Subcutaneous abdominal adipose tissue (tissue), 5 donors: ENCODE data around the gene SGF29.

Source experiments
- H3K27ac ChIP-seq: one replicate; pipeline ENCODE4 v1.7.0; 2013; ENCODE audit warnings: low read depth, mild to moderate bottlenecking, inconsistent platforms, low read length, moderate library complexity
- H3K27me3 ChIP-seq, 5 donors: one replicate each; pipeline ENCODE4 v1.7.0; 2013; ENCODE audit warnings: low read length in 5 of 5, inconsistent platforms in 1 of 5; ENCODE audit not compliant: control insufficient read depth in 5 of 5, insufficient read depth in 4 of 5
- H3K36me3 ChIP-seq, 5 donors: one replicate each; pipeline ENCODE4 v1.7.0; 2013; ENCODE audit warnings: low read length in 5 of 5; ENCODE audit not compliant: control insufficient read depth in 5 of 5, insufficient read depth in 5 of 5
- H3K4me1 ChIP-seq, 5 donors: one replicate each; pipeline ENCODE4 v1.7.0; 2013; ENCODE audit warnings: low read length in 5 of 5, mild to moderate bottlenecking in 3 of 5, moderate library complexity in 1 of 5; ENCODE audit not compliant: control insufficient read depth in 5 of 5, insufficient read depth in 5 of 5
- H3K4me3 ChIP-seq, 5 donors: one replicate each; pipeline ENCODE4 v1.7.0; 2013; ENCODE audit warnings: low read length in 5 of 5, low read depth in 1 of 5
- H3K9ac ChIP-seq, 5 donors: one replicate each; pipeline ENCODE4 v1.7.0; 2013; ENCODE audit warnings: low read length in 5 of 5, mild to moderate bottlenecking in 4 of 5, moderate library complexity in 3 of 5
- H3K9me3 ChIP-seq, 5 donors: one replicate each; pipeline ENCODE4 v1.7.0; 2013; ENCODE audit warnings: low read length in 5 of 5; ENCODE audit not compliant: control insufficient read depth in 5 of 5
- donor health status: healthy.
- donor health status: healthy.
- donor health status: healthy.
- donor health status: healthy.
- donor health status: healthy.

Gene SGF29

GRCh38 chr16:28553776-28554633 is at the start of gene SGF29:
Gene SGF29, plus strand, starts transcription at chr16:28553920. Its CDS starts 27,150 bp downstream, at chr16:28581070.
- H3K4me1 ChIP-seq: peaks cover 10 to 25% (median 22%) of the 10 kb centered on the region in 5 donors
- peak within 1 kb of the TSS; percentile 68 to 89 (median 81) for H3K4me3 ChIP-seq
- H3K9me3 ChIP-seq: peaks cover 0 to 2% (median 0%) of the 10 kb centered on the region in 5 donors
- peaks cover 0 to 21% (median 4%) of the 10 kb centered on the region in 5 donors for H3K36me3 ChIP-seq
- H3K9ac ChIP-seq: peak within 1 kb of the TSS; percentile 75 to 96 (median 91)
- H3K27ac ChIP-seq: peak within 1 kb of the TSS; percentile 96
- peaks cover 0 to 3% (median 0%) of the 10 kb centered on the region in 5 donors for H3K27me3 ChIP-seq

- peaks cover 4 to 28% (median 24%) of the 10 kb centered on the region in 5 donors for H3K4me1 ChIP-seq
- peaks cover 0 to 6% (median 0%) of the 10 kb centered on the region in 5 donors for H3K27me3 ChIP-seq
- H3K27ac ChIP-seq: no peak overlapping the region
- H3K9me3 ChIP-seq: no peaks in the 10 kb centered on the region
- H3K9ac ChIP-seq: no peak overlapping the region
- H3K4me3 ChIP-seq: no peak overlapping the region
- no peaks in the 10 kb centered on the region for H3K36me3 ChIP-seq
Measured at GRCh38 chr16:28504707-28505404, 48.9 kb upstream of the SGF29 start.

- Histone ChIP-seq H3K4me3 (peak overlapping the region in 2 of 5 donors; percentile 10 to 40), H3K36me3 (no peaks in the 10 kb centered on the region), H3K27ac (no peak overlapping the region), H3K4me1 (peaks cover 4 to 28% (median 24%) of the 10 kb centered on the region in 5 donors), H3K9me3 (no peaks in the 10 kb centered on the region), H3K27me3 (peaks cover 0 to 6% (median 0%) of the 10 kb centered on the region in 5 donors), H3K9ac (peak overlapping the region in 3 of 5 donors; percentile 21 to 41 (median 30))
Measured at GRCh38 chr16:28505489-28506137, 48.1 kb upstream of the SGF29 start.

GRCh38 chr16:28511031-28511430 is 42.7 kb upstream of the SGF29 start:
- Histone ChIP-seq H3K9me3 (no peaks in the 10 kb centered on the region), H3K9ac (no peak overlapping the region)

GRCh38 chr16:28511801-28512789 is 41.6 kb upstream of the SGF29 start:
- Histone ChIP-seq H3K27ac (no peak overlapping the region), H3K9me3 (no peaks in the 10 kb centered on the region), H3K36me3 (no peaks in the 10 kb centered on the region), H3K4me1 (peaks cover 0 to 8% (median 7%) of the 10 kb centered on the region in 5 donors), H3K27me3 (no peaks in the 10 kb centered on the region), H3K4me3 (no peak overlapping the region), H3K9ac (no peak overlapping the region)

More at GRCh38 chr16:28511031-28511430, 42.7 kb upstream of the SGF29 start:
- no peak overlapping the region for H3K27ac ChIP-seq
- no peaks in the 10 kb centered on the region for H3K27me3 ChIP-seq
- H3K4me3 ChIP-seq: no peak overlapping the region
- H3K4me1 ChIP-seq: peaks cover 2 to 15% (median 12%) of the 10 kb centered on the region in 5 donors
- H3K36me3 ChIP-seq: no peaks in the 10 kb centered on the region

GRCh38 chr16:28513484-28514181 is 40.1 kb upstream of the SGF29 start:
- Histone ChIP-seq H3K36me3 (no peaks in the 10 kb centered on the region), H3K4me3 (no peak overlapping the region), H3K9me3 (no peaks in the 10 kb centered on the region), H3K9ac (no peak overlapping the region), H3K4me1 (peaks cover 0 to 3% (median 0%) of the 10 kb centered on the region in 5 donors), H3K27ac (no peak overlapping the region), H3K27me3 (no peaks in the 10 kb centered on the region)

GRCh38 chr16:28514246-28514645 is 39.5 kb upstream of the SGF29 start:
- no peaks in the 10 kb centered on the region for H3K9me3 ChIP-seq
- no peak overlapping the region for H3K4me3 ChIP-seq
- no peak overlapping the region for H3K9ac ChIP-seq
- H3K27me3 ChIP-seq: no peaks in the 10 kb centered on the region
- peaks cover 0 to 3% (median 0%) of the 10 kb centered on the region in 5 donors for H3K4me1 ChIP-seq
- no peaks in the 10 kb centered on the region for H3K36me3 ChIP-seq
- no peak overlapping the region for H3K27ac ChIP-seq

- Histone ChIP-seq H3K9ac (no peak overlapping the region), H3K4me3 (no peak overlapping the region)
Measured at GRCh38 chr16:28520672-28521071, 33.0 kb upstream of the SGF29 start.

More at GRCh38 chr16:28520672-28521071, 33.0 kb upstream of the SGF29 start:
- Histone ChIP-seq H3K4me1 (peaks cover 2 to 18% (median 16%) of the 10 kb centered on the region in 5 donors), H3K27me3 (no peaks in the 10 kb centered on the region), H3K36me3 (no peaks in the 10 kb centered on the region), H3K27ac (no peak overlapping the region), H3K9me3 (no peaks in the 10 kb centered on the region)
